ENCODE results near the gene RSRC1.

Gene RSRC1

DNA sequence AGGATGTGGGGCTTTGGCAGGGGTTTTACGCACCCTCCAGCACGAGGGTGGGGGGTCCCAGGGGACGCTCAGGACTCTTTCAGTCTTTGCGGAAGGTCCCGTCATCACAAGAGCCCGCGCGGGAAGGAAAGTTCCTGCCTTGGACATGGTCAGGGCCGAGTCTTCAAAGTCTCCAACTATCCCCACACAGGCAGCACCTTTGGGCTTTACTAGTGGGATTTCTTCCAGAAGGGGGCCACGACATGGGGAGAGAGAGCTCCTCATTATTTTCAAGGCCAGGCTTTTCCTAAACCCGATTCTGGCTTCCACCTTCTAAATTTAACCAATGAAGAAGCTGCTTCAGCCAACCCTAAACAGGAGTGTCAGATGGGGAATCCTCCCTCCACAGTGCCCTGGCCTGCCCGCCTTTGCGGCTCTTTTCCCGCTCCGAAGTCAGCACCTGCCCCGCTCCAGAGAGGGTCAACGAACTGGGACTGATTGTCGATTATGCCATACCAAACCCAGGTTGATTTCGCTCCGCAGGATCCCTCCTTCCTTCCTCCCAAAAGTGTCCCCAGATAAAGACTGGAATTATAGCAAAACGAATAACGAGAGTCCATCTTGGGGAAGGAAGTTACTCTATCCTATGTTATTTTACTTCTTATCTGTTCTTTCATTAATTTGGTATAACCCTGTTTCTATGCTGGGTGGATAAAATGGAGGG, 14.6 kb upstream of the RSRC1 start:
- no peak for ATAC-seq (replicated peaks)
- Mint-ChIP-seq H3K9me3 (no peaks in the 10 kb centered on the region), H3K27ac (no peak overlapping the region)

DNA sequence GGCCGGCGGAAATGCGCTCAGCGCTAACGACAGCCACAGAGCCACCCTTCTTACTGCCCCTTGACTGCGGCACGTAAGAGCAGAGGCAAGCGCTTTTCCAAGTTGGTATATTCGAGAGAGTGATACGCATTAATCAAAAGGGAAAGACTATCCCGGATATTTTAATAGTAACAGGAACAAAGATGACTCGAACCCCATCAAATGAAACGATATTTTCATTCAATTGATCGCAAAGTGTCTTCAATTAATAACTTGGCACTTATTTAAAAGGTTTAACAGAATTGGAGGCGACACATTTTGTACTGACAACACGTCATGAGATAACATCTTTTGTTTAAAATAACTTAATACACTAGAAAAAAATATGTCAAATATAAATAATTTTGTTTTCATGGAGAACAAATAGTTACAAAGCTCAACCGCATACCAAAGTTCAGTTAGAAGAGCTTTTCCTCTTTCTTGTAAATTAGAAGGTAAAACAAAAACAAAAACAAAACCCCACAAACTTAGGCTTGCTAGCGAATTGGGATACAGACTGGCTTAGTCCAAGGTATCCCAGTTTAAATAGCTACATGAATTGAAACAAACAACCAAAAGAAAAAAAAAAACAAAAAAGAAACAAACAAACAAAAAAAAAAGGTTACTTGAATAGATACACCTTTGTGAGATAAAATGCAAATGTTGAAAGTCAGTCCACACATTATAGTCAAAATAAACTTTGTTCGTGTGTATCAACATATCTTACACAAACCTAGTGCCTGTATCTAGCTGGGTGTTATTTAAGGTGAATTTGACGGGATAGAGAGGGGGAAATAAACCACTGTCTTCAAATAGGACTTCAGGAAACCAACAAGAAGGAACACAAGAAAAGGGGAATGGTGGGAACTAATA, 13.8 kb upstream of the RSRC1 start:
- DNase-seq (no peak), ATAC-seq (replicated peaks) (no peak)
- H3K9me3 Mint-ChIP-seq, result no peaks in the 10 kb centered on the region

More for the DNA sequence above, 14.6 kb upstream of the RSRC1 start:
- peaks cover 8% of the 10 kb centered on the region for H3K36me3 Mint-ChIP-seq (ENCODE audit: insufficient read depth)
- peaks cover 7 to 13% of the 10 kb centered on the region in 2 donors for H3K4me1 Mint-ChIP-seq (ENCODE audit: low read depth in 2 of 2)
- H3K4me3 Mint-ChIP-seq, result no peak overlapping the region
- H3K27me3 Mint-ChIP-seq, result peaks cover 65 to 98% of the 10 kb centered on the region in 2 donors
- DNase-seq, result no peak

DNA sequence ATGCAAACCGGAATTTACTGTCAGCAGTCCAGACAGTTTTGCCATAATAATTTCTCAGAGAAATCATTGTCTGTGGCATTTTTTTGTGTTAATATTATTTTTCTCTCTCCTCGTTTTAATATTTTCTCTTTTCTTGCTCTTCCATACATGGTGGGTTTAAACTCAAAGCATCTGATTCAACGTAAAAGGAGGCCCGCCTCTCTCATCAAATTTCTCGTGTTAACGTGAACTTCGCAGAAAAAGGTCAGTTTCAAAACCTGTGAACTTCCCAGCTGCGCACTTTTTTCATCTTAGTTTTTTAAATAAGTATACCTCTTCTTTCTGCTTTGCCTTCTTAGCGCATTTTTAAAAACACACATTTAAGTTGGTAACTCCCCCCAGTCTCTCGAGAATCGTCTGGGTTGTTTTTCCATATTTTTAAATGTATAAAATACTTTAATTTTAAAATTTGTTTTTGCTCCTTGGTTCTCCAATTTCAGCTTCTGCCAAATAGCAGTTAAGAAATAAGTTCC, 12.8 kb upstream of the RSRC1 start:
- no peak overlapping the region for H3K27ac Mint-ChIP-seq
- peaks cover 8% of the 10 kb centered on the region for H3K36me3 Mint-ChIP-seq (ENCODE audit: insufficient read depth)
- DNase-seq, result no peak
- peaks cover 63 to 98% of the 10 kb centered on the region in 2 donors for H3K27me3 Mint-ChIP-seq
- no peaks in the 10 kb centered on the region for H3K9me3 Mint-ChIP-seq
- peaks cover 7 to 13% of the 10 kb centered on the region in 2 donors for H3K4me1 Mint-ChIP-seq (ENCODE audit: low read depth in 2 of 2)
- peak overlapping the region; percentile 80 to 87 for H3K4me3 Mint-ChIP-seq
- ATAC-seq (replicated peaks), result no peak

More for the DNA sequence above, 13.8 kb upstream of the RSRC1 start:
- Mint-ChIP-seq H3K4me1 (ENCODE audit: low read depth in 2 of 2) (peaks cover 7 to 13% of the 10 kb centered on the region in 2 donors), H3K27me3 (peaks cover 62 to 98% of the 10 kb centered on the region in 2 donors), H3K4me3 (peak overlapping the region in 1 of 2 donors; percentile 20), H3K27ac (no peak overlapping the region), H3K36me3 (ENCODE audit: insufficient read depth) (peaks cover 8% of the 10 kb centered on the region)

GRCh38 chr3:158097593-158098308, 12.1 kb upstream of the RSRC1 start:
- H3K27me3 Mint-ChIP-seq, result peaks cover 69 to 98% of the 10 kb centered on the region in 2 donors

GRCh38 chr3:158098309-158098639, 11.6 kb upstream of the RSRC1 start:
- Mint-ChIP-seq H3K27me3 (peaks cover 74 to 100% of the 10 kb centered on the region in 2 donors), H3K4me3 (peak overlapping the region; percentile 80 to 87), H3K4me1 (ENCODE audit: low read depth in 2 of 2) (peaks cover 13 to 15% of the 10 kb centered on the region in 2 donors), H3K36me3 (ENCODE audit: insufficient read depth) (peaks cover 11% of the 10 kb centered on the region), H3K27ac (no peak overlapping the region), H3K9me3 (no peaks in the 10 kb centered on the region)
- DNase-seq (no peak), ATAC-seq (replicated peaks) (no peak)

More at GRCh38 chr3:158097593-158098308, 12.1 kb upstream of the RSRC1 start:
- Mint-ChIP-seq H3K27ac (no peak overlapping the region), H3K4me1 (ENCODE audit: low read depth in 2 of 2) (peaks cover 10 to 13% of the 10 kb centered on the region in 2 donors), H3K36me3 (ENCODE audit: insufficient read depth) (peaks cover 11% of the 10 kb centered on the region), H3K9me3 (no peaks in the 10 kb centered on the region), H3K4me3 (peak overlapping the region; percentile 80 to 87)
- peak; percentile 91 for ATAC-seq (replicated peaks)
- peak; percentile 62 to 74 (median 65) for DNase-seq

DNA sequence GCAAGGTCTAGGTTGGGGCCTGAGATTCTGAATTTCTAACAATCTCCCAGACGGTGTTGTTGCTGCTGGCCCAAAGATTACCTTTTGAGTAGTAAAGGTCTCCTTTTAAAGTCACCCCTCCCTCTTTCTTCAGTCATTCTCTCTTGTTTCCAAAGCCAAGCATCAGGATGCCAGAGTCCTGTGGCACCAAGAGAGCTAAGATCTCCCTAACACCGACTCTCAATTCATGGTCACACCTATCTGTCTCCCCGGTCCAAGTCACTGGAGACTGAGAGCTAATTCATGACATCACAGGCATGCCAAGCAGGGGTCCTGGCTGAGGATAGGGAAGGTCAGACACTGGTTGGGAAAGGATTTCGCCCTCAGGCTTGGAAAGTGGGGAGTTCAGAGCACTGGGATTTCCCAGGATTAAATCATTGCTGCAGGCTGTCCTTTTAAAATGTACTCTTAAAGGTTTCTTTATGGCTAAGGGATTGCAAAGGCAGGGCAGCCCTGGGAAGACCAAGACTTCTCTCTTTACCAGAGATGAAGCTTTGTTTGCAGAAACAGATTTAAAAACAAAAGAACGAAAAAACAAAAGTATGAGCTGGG, 11.0 kb upstream of the RSRC1 start:
- ATAC-seq (replicated peaks), result no peak
- Mint-ChIP-seq H3K9me3 (no peaks in the 10 kb centered on the region), H3K36me3 (ENCODE audit: insufficient read depth) (peaks cover 18% of the 10 kb centered on the region), H3K4me3 (peak overlapping the region in 1 of 2 donors; percentile 87), H3K27me3 (peaks cover 81 to 100% of the 10 kb centered on the region in 2 donors), H3K27ac (no peak overlapping the region), H3K4me1 (ENCODE audit: low read depth in 2 of 2) (peaks cover 17 to 20% of the 10 kb centered on the region in 2 donors)
- DNase-seq, result no peak

- Mint-ChIP-seq H3K4me3 (no peak overlapping the region), H3K27me3 (peaks cover 87 to 100% of the 10 kb centered on the region in 2 donors), H3K36me3 (ENCODE audit: insufficient read depth) (peaks cover 28% of the 10 kb centered on the region), H3K27ac (no peak overlapping the region), H3K4me1 (ENCODE audit: low read depth in 2 of 2) (peaks cover 22 to 28% of the 10 kb centered on the region in 2 donors), H3K9me3 (no peaks in the 10 kb centered on the region)
- no peak for DNase-seq
- no peak for ATAC-seq (replicated peaks)
Observed at GRCh38 chr3:158100681-158101080, 9.2 kb upstream of the RSRC1 start.

- Mint-ChIP-seq H3K4me1 (ENCODE audit: low read depth in 2 of 2) (peaks cover 30 to 34% of the 10 kb centered on the region in 2 donors), H3K27ac (no peak overlapping the region), H3K36me3 (ENCODE audit: insufficient read depth) (peaks cover 37% of the 10 kb centered on the region), H3K4me3 (no peak overlapping the region), H3K9me3 (no peaks in the 10 kb centered on the region), H3K27me3 (peaks cover 88 to 100% of the 10 kb centered on the region in 2 donors)
- ATAC-seq (replicated peaks), result no peak
- DNase-seq, result no peak
Observed at GRCh38 chr3:158101335-158102241, 8.3 kb upstream of the RSRC1 start.

GRCh38 chr3:158102242-158103080, 7.4 kb upstream of the RSRC1 start:
- Mint-ChIP-seq H3K4me1 (ENCODE audit: low read depth in 2 of 2) (peaks cover 37 to 42% of the 10 kb centered on the region in 2 donors), H3K27me3 (peaks cover 89 to 100% of the 10 kb centered on the region in 2 donors), H3K27ac (no peak overlapping the region), H3K9me3 (no peaks in the 10 kb centered on the region), H3K36me3 (ENCODE audit: insufficient read depth) (peaks cover 44% of the 10 kb centered on the region), H3K4me3 (peak overlapping the region; percentile 71 to 93)
- ATAC-seq (replicated peaks) (no peak), DNase-seq (no peak)

DNA sequence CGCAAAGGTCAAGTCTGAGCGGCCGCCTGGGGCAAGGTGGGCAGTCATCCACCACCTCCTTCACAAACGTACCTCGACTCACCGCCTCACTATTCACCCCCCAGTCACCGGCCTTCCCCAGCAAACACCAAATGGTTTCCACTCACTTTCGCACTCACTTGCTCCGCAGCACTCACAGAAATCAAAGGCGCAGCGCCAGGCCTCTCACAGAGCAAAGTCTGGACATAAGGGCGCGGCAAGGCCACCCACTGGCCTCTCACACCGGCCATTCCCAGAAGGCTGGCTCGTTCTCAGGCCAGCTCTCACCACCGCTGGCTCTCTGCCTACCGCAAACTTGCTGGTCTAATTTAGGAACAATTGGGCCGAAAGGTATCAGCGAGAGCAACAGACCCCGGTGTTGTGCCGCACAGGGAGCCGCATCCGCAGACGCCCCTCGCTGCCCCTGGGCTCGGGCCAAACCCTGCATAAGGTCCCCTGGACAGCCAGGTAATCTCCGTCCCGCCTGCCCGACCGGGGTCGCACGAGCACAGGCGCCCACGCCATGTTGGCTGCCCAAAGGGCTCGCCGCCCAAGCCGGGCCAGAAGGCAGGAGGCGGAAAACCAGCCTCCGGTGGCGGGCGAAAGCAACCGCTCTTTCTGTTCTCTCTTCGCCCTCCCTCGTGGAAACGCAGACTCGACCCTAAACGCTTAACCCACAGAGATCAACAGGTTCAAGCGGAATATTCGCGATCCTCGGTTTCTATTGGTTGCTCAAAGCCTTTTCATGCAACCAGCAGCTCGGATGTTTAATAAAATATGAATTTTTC, 6.6 kb upstream of the RSRC1 start:
- Mint-ChIP-seq H3K27me3 (peaks cover 82 to 100% of the 10 kb centered on the region in 2 donors), H3K36me3 (ENCODE audit: insufficient read depth) (peaks cover 40% of the 10 kb centered on the region), H3K27ac (no peak overlapping the region), H3K9me3 (no peaks in the 10 kb centered on the region), H3K4me1 (ENCODE audit: low read depth in 2 of 2) (peaks cover 31 to 37% of the 10 kb centered on the region in 2 donors), H3K4me3 (peak overlapping the region; percentile 71 to 93)
- ATAC-seq (replicated peaks), result no peak
- DNase-seq, result no peak

DNA sequence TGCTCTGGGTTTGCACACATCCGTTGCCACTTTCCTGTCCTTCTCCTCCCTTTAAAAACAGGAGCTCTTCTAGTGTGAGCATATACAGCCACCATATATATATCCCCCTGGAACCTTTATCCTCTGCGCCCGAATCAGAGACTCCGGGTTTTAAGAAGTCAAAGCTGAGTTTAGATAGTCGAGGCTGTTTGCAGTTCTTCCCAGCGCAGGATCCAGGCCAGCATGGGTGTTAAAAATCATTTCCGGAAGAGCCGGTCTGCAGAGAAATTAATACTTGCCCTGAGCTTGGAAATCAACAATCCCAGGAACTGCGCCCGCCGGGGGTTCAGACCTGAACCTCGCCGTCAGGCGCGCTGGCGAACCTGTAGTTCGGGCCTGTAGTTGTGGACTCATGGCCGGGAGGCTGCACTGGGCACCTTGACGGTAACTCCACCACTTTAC, 6.0 kb upstream of the RSRC1 start:
- no peak overlapping the region for H3K27ac Mint-ChIP-seq
- H3K27me3 Mint-ChIP-seq, result peaks cover 76 to 97% of the 10 kb centered on the region in 2 donors
- no peak for ATAC-seq (replicated peaks)
- peaks cover 40% of the 10 kb centered on the region for H3K36me3 Mint-ChIP-seq (ENCODE audit: insufficient read depth)
- no peak for DNase-seq
- no peaks in the 10 kb centered on the region for H3K9me3 Mint-ChIP-seq
- H3K4me1 Mint-ChIP-seq (ENCODE audit: low read depth in 2 of 2), result peaks cover 27 to 34% of the 10 kb centered on the region in 2 donors
- peak overlapping the region; percentile 71 to 93 for H3K4me3 Mint-ChIP-seq

Data from effector memory CD8-positive, alpha-beta T cell (primary cell).